Measurements from ENCODE around the gene ALDH3B1.

Gene ALDH3B1

GRCh38 chr11:68028802-68029545 lies 18.8 kb downstream of the ALDH3B1 start:
- Histone ChIP-seq H3K4me1 (peaks cover 3% of the 10 kb centered on the region), H2AFZ (no peak overlapping the region), H3K36me3 (ENCODE audit: control insufficient read depth, insufficient read depth, low read length) (no peaks in the 10 kb centered on the region), H3K27ac (no peak overlapping the region), H3K9me3 (ENCODE audit: control insufficient read depth, low read length) (no peaks in the 10 kb centered on the region), H3K27me3 (ENCODE audit: control insufficient read depth, insufficient read depth, low read length) (no peaks in the 10 kb centered on the region), H3K9ac (no peak overlapping the region), H3K4me2 (ENCODE audit: low read length) (no peak overlapping the region), H3K4me3 (ENCODE audit: low read depth, low read length) (no peak overlapping the region), H3K79me2 (peaks cover 6% of the 10 kb centered on the region)
- no peak for TF ChIP-seq CTCF (IDR thresholded peaks at IDR 0.05)

GRCh38 chr11:68030318-68031143 lies 20.4 kb downstream of the ALDH3B1 start, which contains the start of gene NDUFS8:
Gene NDUFS8 (plus strand): TSS chr11:68030681. CDS start chr11:68032152, 1,471 bp downstream.
- peak within 1 kb of the TSS; percentile 87 for H2AFZ ChIP-seq
- peaks cover 6% of the 10 kb centered on the region for H3K79me2 ChIP-seq
- peak within 1 kb of the TSS; percentile 86 for H3K4me2 ChIP-seq (ENCODE audit: low read length)
- no peaks in the 10 kb centered on the region for H3K27me3 ChIP-seq (ENCODE audit: control insufficient read depth, insufficient read depth, low read length)
- H3K4me1 ChIP-seq, result peaks cover 3% of the 10 kb centered on the region
- no peaks in the 10 kb centered on the region for H3K36me3 ChIP-seq (ENCODE audit: control insufficient read depth, insufficient read depth, low read length)
- peak within 1 kb of the TSS; percentile 81 for H3K27ac ChIP-seq
- TF ChIP-seq CTCF (IDR thresholded peaks at IDR 0.05), result no peak
- peak within 1 kb of the TSS; percentile 90 for H3K4me3 ChIP-seq (ENCODE audit: low read depth, low read length)
- H3K9me3 ChIP-seq (ENCODE audit: control insufficient read depth, low read length), result no peaks in the 10 kb centered on the region
- peak within 1 kb of the TSS; percentile 84 for H3K9ac ChIP-seq

- Histone ChIP-seq H3K36me3 (ENCODE audit: control insufficient read depth, insufficient read depth, low read length) (no peaks in the 10 kb centered on the region), H2AFZ (peak overlapping the region; percentile 87), H3K9ac (peak overlapping the region; percentile 84), H3K79me2 (peaks cover 6% of the 10 kb centered on the region), H3K4me1 (peaks cover 3% of the 10 kb centered on the region), H3K27me3 (ENCODE audit: control insufficient read depth, insufficient read depth, low read length) (no peaks in the 10 kb centered on the region), H3K9me3 (ENCODE audit: control insufficient read depth, low read length) (no peaks in the 10 kb centered on the region), H3K27ac (peak overlapping the region; percentile 81), H3K4me2 (ENCODE audit: low read length) (peak overlapping the region; percentile 86), H3K4me3 (ENCODE audit: low read depth, low read length) (peak overlapping the region; percentile 90)
- TF ChIP-seq CTCF (IDR thresholded peaks at IDR 0.05), result no peak
Measured at GRCh38 chr11:68031144-68031464, 21.0 kb downstream of the ALDH3B1 start.

- no peak overlapping the region for H2AFZ ChIP-seq
- H3K9ac ChIP-seq, result no peak overlapping the region
- H3K27me3 ChIP-seq (ENCODE audit: control insufficient read depth, insufficient read depth, low read length), result no peaks in the 10 kb centered on the region
- peak overlapping the region; percentile 86 for H3K4me2 ChIP-seq (ENCODE audit: low read length)
- no peaks in the 10 kb centered on the region for H3K9me3 ChIP-seq (ENCODE audit: control insufficient read depth, low read length)
- H3K79me2 ChIP-seq, result peaks cover 6% of the 10 kb centered on the region
- no peak overlapping the region for H3K4me3 ChIP-seq (ENCODE audit: low read depth, low read length)
- peaks cover 3% of the 10 kb centered on the region for H3K4me1 ChIP-seq
- H3K27ac ChIP-seq, result no peak overlapping the region
- no peaks in the 10 kb centered on the region for H3K36me3 ChIP-seq (ENCODE audit: control insufficient read depth, insufficient read depth, low read length)
- TF ChIP-seq CTCF (IDR thresholded peaks at IDR 0.05), result no peak
Measured at GRCh38 chr11:68032003-68032402, 21.9 kb downstream of the ALDH3B1 start.
